Nephron (organoid): ENCODE measurements around the gene CALB2.

Experiments used
- H3K27ac Mint-ChIP-seq, 3 experiments: 2 replicates each; pipeline ENCODE4 v1.8.0; 2020; ENCODE audit warnings: mixed read lengths in 3 of 3, mild to moderate bottlenecking in 2 of 3, moderate library complexity in 1 of 3
- H3K27me3 Mint-ChIP-seq: 2 replicates; pipeline ENCODE4 v1.8.0; 2021; ENCODE audit warnings: low read depth, mild to moderate bottlenecking, moderate library complexity, mixed read lengths
- H3K36me3 Mint-ChIP-seq: 2 replicates; pipeline ENCODE4 v1.8.0; 2020; ENCODE audit warnings: low read depth, mixed read lengths
- H3K4me1 Mint-ChIP-seq: 2 replicates; pipeline ENCODE4 v1.8.0; 2020; ENCODE audit warnings: mixed read lengths
- H3K4me3 Mint-ChIP-seq, 3 experiments: 2 replicates each; pipeline ENCODE4 v1.8.0; 2020; ENCODE audit warnings: mild to moderate bottlenecking in 3 of 3, mixed read lengths in 3 of 3, moderate library complexity in 2 of 3
- H3K9me3 Mint-ChIP-seq: 2 replicates; pipeline ENCODE4 v1.8.0; 2020; ENCODE audit warnings: mixed read lengths
- CTCF ChIP-seq, 3 experiments: fragments of 200-600 bp; sonication (generic); IDR thresholded peaks; one replicate each; pipeline ENCODE4 v1.5.0; 2021; ENCODE audit warnings: antibody characterized with exemption in 3 of 3; ENCODE audit not compliant: unreplicated experiment in 3 of 3

CALB2 gene

DNA sequence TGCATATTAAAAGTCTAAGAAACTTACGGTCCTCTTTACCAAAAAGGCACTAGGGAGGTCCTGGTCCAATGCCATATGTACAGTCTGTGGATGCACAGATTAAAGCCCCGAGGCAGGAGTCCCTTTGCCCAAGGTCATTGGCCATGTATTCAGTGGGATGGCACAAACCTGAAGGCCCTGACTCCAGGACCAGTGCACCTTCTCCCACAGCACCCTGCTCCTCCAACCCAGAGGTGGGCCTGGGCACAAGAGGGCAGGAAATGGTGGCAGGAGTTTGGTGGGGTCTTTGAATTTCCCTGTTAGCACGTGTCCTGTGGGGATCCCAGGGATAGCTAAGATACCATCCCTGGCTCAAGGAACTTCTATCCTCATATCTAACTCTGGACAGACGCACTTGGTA lies 54.8 kb downstream of the CALB2 start:
- Mint-ChIP-seq H3K4me1 (no peaks in the 10 kb centered on the region), H3K36me3 (no peaks in the 10 kb centered on the region), H3K4me3 (no peak overlapping the region), H3K27me3 (peaks cover 54% of the 10 kb centered on the region), H3K9me3 (no peaks in the 10 kb centered on the region), H3K27ac (no peak overlapping the region)
- TF ChIP-seq CTCF (IDR thresholded peaks at IDR 0.05; ENCODE audit: unreplicated experiment in 3 of 3): no peak

DNA sequence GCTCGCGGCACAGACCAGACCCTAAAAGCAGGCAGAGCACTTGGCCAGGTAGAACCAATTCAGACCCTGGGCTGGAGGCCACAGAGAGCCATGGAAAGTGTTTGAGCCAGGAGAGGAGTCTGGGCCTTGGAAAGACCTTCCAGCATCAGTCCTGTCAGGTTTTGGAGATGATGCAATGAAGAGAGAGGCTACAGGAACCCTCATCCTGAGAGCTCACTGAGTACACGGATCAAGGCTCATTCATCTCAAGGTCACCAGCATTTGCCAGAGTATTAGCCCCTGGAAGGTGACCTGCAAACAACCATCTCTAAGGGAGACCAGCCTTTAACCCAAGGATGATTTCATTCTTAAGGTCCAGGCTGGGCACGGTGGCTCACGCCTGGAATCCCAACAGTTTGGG lies 55.5 kb downstream of the CALB2 start:
- Mint-ChIP-seq H3K4me3 (no peak overlapping the region), H3K27me3 (peaks cover 55% of the 10 kb centered on the region), H3K27ac (no peak overlapping the region), H3K36me3 (no peaks in the 10 kb centered on the region), H3K4me1 (no peaks in the 10 kb centered on the region), H3K9me3 (no peaks in the 10 kb centered on the region)
- no peak for TF ChIP-seq CTCF (IDR thresholded peaks at IDR 0.05; ENCODE audit: unreplicated experiment in 3 of 3)

GRCh38 chr16:71421911-71422310 lies 63.4 kb downstream of the CALB2 start:
- Mint-ChIP-seq H3K9me3 (peaks cover 7% of the 10 kb centered on the region), H3K27ac (no peak overlapping the region), H3K27me3 (peaks cover 58% of the 10 kb centered on the region), H3K4me3 (no peak overlapping the region), H3K4me1 (no peaks in the 10 kb centered on the region), H3K36me3 (no peaks in the 10 kb centered on the region)
- TF ChIP-seq CTCF (IDR thresholded peaks at IDR 0.05; ENCODE audit: unreplicated experiment in 3 of 3): no peak

DNA sequence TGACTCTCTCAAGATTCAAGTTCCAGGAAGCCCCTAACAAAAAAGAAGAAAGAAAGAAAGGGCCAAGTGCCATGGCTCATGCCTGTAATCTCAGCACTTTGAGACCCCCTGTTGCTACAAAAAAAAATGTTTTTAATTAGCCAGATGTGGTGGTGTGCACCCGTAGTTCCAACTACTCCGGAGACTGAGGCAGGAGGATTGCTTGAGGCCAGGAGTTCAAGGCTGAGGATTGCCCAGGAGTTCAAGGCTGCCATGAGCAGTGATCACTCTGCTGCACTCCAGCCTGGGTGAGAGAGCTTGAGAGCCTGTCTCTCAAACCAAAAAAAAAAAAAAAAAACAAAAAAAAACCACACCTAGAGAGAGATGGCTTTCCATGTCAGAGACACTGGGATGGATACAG lies 64.5 kb downstream of the CALB2 start:
- no peaks in the 10 kb centered on the region for H3K4me1 Mint-ChIP-seq
- H3K27me3 Mint-ChIP-seq: peaks cover 63% of the 10 kb centered on the region
- no peak for TF ChIP-seq CTCF (IDR thresholded peaks at IDR 0.05; ENCODE audit: unreplicated experiment in 3 of 3)
- peaks cover 8% of the 10 kb centered on the region for H3K9me3 Mint-ChIP-seq
- H3K27ac Mint-ChIP-seq: no peak overlapping the region
- H3K36me3 Mint-ChIP-seq: no peaks in the 10 kb centered on the region
- H3K4me3 Mint-ChIP-seq: no peak overlapping the region

- Mint-ChIP-seq H3K4me1 (no peaks in the 10 kb centered on the region), H3K9me3 (peaks cover 12% of the 10 kb centered on the region), H3K27me3 (peaks cover 62% of the 10 kb centered on the region), H3K36me3 (no peaks in the 10 kb centered on the region), H3K27ac (no peak overlapping the region), H3K4me3 (no peak overlapping the region)
- no peak for TF ChIP-seq CTCF (IDR thresholded peaks at IDR 0.05; ENCODE audit: unreplicated experiment in 3 of 3)
Observed at GRCh38 chr16:71423865-71424264, 65.3 kb downstream of the CALB2 start.

DNA sequence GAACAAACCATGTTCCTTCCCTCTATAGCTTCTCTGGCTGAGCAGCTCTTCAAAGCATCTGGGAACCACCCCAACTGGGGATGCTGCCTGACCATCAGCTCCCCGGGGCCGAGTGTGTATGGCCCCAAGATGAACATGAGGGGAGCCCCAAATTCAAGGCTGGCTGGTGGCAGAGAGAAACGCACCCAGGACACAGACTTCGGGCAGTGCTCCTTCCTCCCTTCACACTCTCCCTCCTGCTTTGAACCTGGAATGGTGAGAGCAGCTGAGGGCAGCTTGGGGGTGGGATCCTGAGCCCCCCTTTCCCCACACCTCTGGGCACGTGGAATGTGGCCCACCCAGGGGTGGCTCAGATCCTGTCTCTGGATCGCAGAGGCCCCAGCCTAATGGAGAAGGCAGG lies 66.1 kb downstream of the CALB2 start:
- H3K36me3 Mint-ChIP-seq: no peaks in the 10 kb centered on the region
- no peak for TF ChIP-seq CTCF (IDR thresholded peaks at IDR 0.05; ENCODE audit: unreplicated experiment in 3 of 3)
- H3K27me3 Mint-ChIP-seq: peaks cover 62% of the 10 kb centered on the region
- peak overlapping the region in 1 of 3 experiments; percentile 47 for H3K4me3 Mint-ChIP-seq
- H3K4me1 Mint-ChIP-seq: no peaks in the 10 kb centered on the region
- H3K9me3 Mint-ChIP-seq: peaks cover 14% of the 10 kb centered on the region
- no peak overlapping the region for H3K27ac Mint-ChIP-seq
